C4-2B (cell line): ENCODE data around the gene MALAT1.
A peak's percentile ranks its signal among the peaks of the same experiment; 100 is the strongest.

ENCODE experiments used
- H3K27ac ChIP-seq: fragments of 450-650 bp; 2 replicates; pipeline ENCODE4 v1.5.1; 2017
- CTCF ChIP-seq: fragments of 450-650 bp; conservative IDR thresholded peaks from 2 replicates; pipeline ENCODE4 v1.5.1; 2017; ENCODE audit warnings: mild to moderate bottlenecking
- ZFX ChIP-seq: fragments of 450-650 bp; IDR thresholded peaks from 2 replicates; pipeline ENCODE4 v1.6.1; 2017

MALAT1 gene

GRCh38 chr11:65477149-65477965, 21.5 kb upstream of the MALAT1 start:
- peak overlapping the region; percentile 96 for H3K27ac ChIP-seq
- TF ChIP-seq ZFX: peak; percentile 60; the same call in 1 of the 2 replicates
- TF ChIP-seq CTCF: no peak

GRCh38 chr11:65478388-65479183, 20.3 kb upstream of the MALAT1 start:
- TF ChIP-seq CTCF (no peak), ZFX (no peak)

GRCh38 chr11:65479184-65480145, 19.4 kb upstream of the MALAT1 start:
- peak overlapping the region; percentile 36 for H3K27ac ChIP-seq
- TF ChIP-seq CTCF (no peak), ZFX (no peak)

More at GRCh38 chr11:65478388-65479183, 20.3 kb upstream of the MALAT1 start:
- peak overlapping the region; percentile 36 for H3K27ac ChIP-seq

GRCh38 chr11:65482306-65482850, 16.5 kb upstream of the MALAT1 start:
- H3K27ac ChIP-seq: no peak overlapping the region
- no peak for TF ChIP-seq ZFX
- no peak for TF ChIP-seq CTCF

GRCh38 chr11:65485920-65486219, 13.0 kb upstream of the MALAT1 start:
- TF ChIP-seq CTCF: no peak
- no peak for TF ChIP-seq ZFX
- peak overlapping the region; percentile 94; the same call in 1 of the 2 replicates for H3K27ac ChIP-seq

- TF ChIP-seq ZFX: no peak
- no peak for TF ChIP-seq CTCF
- H3K27ac ChIP-seq: peak overlapping the region; percentile 94
Measured at GRCh38 chr11:65486570-65487466, 12.0 kb upstream of the MALAT1 start.
